Measurements from ENCODE around the gene MRPL14.

- TF ChIP-seq, protein P1, sequence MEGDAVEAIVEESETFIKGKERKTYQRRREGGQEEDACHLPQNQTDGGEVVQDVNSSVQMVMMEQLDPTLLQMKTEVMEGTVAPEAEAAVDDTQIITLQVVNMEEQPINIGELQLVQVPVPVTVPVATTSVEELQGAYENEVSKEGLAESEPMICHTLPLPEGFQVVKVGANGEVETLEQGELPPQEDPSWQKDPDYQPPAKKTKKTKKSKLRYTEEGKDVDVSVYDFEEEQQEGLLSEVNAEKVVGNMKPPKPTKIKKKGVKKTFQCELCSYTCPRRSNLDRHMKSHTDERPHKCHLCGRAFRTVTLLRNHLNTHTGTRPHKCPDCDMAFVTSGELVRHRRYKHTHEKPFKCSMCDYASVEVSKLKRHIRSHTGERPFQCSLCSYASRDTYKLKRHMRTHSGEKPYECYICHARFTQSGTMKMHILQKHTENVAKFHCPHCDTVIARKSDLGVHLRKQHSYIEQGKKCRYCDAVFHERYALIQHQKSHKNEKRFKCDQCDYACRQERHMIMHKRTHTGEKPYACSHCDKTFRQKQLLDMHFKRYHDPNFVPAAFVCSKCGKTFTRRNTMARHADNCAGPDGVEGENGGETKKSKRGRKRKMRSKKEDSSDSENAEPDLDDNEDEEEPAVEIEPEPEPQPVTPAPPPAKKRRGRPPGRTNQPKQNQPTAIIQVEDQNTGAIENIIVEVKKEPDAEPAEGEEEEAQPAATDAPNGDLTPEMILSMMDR (optimal IDR thresholded peaks at IDR 0.05 in 1 of 3, IDR thresholded peaks at IDR 0.05 in 1 of 3, conservative IDR thresholded peaks at IDR 0.05 in 1 of 3; ENCODE audit: extremely low read depth in 1 of 3, insufficient read depth in 2 of 3, low read length in 3 of 3), result peak; percentile 16 to 26 (median 20)
- no peak for TF ChIP-seq EZH2 (IDR thresholded peaks at IDR 0.05; ENCODE audit: low read length)
Observed at GRCh38 chr6:44113414-44113813, 13.8 kb downstream of the MRPL14 start.
